HS-5 (cell line): ENCODE data around the gene DCLK2.

Source experiments
- DNase-seq: peaks from one replicate; pipeline ENCODE4 v3.0.0-alpha.2; 2012; ENCODE audit warnings: low read depth

Gene DCLK2

GRCh38 chr4:150265806-150266205 lies 187.6 kb downstream of the DCLK2 start:
- no peak for DNase-seq

GRCh38 chr4:150268444-150268843 lies 190.2 kb downstream of the DCLK2 start:
- no peak for DNase-seq

- no peak for DNase-seq
Measured at GRCh38 chr4:150278206-150278605, 200.0 kb downstream of the DCLK2 start.

- peak; percentile 41 for DNase-seq
Measured at GRCh38 chr4:150280081-150280895, 202.0 kb downstream of the DCLK2 start.

- no peak for DNase-seq
Measured at GRCh38 chr4:150280975-150281374, 202.7 kb downstream of the DCLK2 start.

- peak; percentile 74 for DNase-seq
Measured at GRCh38 chr4:150283689-150284088, 205.4 kb downstream of the DCLK2 start.

- DNase-seq: no peak
Measured at GRCh38 chr4:150286656-150287055, 208.4 kb downstream of the DCLK2 start.

- DNase-seq: no peak
Measured at GRCh38 chr4:150289198-150289597, 211.0 kb downstream of the DCLK2 start.

- DNase-seq: no peak
Measured at GRCh38 chr4:150289881-150290280, 211.6 kb downstream of the DCLK2 start.

GRCh38 chr4:150297861-150298474 lies 219.7 kb downstream of the DCLK2 start:
- no peak for DNase-seq

GRCh38 chr4:150299816-150300215 lies 221.6 kb downstream of the DCLK2 start:
- DNase-seq: no peak

- DNase-seq: peak; percentile 90
Measured at GRCh38 chr4:150302553-150302952, 224.3 kb downstream of the DCLK2 start.

- DNase-seq: no peak
Measured at GRCh38 chr4:150305995-150306394, 227.8 kb downstream of the DCLK2 start.

- no peak for DNase-seq
Measured at GRCh38 chr4:150306719-150307118, 228.5 kb downstream of the DCLK2 start.
